DMS53 treated with DMSO at 0.1 percent for 48 hours (cell line): Measurements from ENCODE around the gene CYP27B1.
A peak's percentile ranks its signal among the peaks of the same experiment; 100 is the strongest.

Experiments used
- DNase-seq: peaks from one replicate; lab custom pipeline; 2025; ENCODE audit not compliant: unreplicated experiment; lab: John Stamatoyannopoulos, UW

The CYP27B1 gene

DNA sequence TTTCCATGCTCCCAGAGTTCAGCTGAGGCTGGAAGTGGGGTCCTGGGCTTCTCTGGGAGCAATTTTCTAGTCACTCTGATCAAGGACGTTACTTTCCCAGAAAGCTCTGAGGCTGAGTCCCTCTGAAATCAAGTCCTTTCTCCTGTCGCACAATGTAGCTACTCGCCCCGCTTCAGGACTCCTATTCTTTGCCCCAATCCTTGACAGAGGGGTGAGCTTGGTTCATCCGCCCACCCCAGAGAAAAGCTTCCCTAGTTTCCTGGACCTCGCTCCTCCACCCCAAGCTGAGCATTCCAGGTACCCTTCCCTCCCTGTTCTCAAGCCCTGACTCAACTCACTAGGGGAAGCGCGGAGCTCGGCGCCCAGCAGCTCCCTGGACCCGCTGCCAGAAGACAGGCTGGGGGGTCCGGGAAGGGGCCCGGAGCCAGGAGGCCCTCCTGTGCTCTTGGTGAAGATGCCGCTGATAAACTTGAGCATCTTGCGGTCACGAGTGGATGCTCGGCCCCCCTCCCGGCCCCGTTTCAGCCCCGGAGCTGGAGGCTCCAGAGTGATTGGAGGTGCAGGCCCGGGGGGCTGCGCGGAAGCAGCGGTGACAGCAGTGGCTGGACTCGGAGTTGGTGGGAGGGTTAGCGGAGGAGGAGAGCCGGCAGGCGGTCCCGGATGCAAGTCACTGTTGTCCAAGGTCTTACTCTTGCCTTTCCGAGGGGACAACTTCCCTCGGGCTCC, 30.0 kb downstream of the CYP27B1 start:
- DNase-seq = peak; percentile 48

DNA sequence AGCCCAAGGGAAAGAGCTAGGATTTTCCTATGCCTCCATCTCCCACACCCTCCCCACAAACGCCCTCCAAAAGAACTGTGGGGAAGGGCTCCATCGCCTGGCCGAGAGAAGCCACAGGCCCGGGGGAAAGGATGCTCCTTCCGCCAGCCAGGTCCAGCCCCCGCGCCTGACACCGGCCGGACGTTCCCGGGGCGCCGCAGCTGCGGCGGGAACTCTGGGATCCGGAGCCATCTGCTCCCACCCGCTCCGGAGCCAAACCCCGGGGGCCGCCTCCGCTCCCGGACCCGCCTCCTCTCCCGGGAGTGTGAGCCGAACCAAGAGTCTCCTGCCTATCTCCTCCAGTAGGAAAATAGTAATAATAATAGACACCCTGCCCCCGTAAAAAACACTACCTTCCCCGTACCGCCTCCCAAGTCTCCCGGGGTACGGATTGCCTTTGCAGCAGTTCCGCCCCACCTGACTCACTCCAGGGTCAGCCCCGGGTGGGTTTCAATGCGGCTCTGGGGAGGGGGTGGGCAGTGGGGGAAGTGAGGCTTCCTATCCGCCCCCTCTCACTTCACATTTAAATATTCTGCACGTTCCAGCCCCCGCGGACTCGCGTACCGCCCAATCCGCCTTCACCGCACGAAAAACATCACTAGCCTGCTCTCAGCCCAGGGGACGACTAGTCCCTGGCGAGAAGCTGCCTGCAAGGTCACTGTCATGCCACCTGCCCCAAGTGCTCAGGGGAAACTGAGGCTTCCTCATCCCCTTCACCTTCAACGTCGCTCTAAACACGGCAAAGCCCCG, 30.7 kb downstream of the CYP27B1 start:
- peak; percentile 61 for DNase-seq

DNA sequence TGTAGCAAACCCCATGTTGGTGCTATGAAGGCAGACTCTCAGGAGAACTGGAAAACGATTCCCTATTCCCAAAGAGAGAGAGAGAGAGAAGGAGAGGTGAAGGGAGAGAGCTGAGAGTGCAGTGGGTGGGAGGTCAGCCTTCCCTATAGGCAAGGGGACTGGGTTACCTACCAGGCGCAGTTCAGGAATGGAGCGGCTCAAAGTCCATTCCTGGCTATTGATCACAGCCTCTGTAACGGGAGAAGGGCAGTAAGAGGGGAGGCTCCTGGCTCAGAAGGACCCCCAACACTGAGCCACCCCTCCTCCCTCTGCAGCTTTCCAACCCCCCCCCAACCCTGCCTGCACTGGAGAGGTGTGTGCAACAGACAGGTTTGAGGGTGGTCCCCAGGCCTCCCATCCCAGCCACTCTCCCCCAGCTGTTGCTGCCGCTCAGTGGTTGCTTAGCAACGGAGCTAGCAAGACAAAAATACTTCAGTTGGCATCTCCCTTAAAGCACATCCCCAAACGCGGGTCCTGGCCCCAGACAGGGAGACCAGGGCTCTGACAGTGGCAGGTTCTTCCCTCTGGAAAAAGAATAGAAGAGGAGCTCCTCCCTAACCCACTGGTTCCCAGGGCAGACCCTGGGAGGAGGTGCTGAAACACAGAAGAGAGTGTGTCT, 31.6 kb downstream of the CYP27B1 start:
- peak; percentile 31 for DNase-seq

DNA sequence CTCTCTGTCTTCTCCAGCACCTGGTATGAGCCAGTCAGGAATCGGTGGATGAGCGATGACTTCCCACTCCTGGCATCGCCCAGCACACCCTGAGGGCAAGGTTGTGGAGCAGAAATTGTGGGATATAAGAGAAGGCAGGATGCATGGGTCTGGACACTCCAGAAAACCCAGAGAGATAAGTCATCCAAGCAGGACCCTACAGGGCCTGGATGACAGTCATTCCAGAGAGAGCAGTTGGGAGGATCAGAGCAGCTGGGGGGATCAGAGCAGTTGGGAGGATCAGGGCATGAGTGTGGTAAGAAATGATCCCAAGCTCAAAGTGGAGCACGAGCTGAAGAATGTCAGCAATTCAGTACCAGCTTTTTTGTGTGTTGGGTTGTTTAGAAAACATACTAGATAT, 32.3 kb downstream of the CYP27B1 start:
- no peak for DNase-seq

DNA sequence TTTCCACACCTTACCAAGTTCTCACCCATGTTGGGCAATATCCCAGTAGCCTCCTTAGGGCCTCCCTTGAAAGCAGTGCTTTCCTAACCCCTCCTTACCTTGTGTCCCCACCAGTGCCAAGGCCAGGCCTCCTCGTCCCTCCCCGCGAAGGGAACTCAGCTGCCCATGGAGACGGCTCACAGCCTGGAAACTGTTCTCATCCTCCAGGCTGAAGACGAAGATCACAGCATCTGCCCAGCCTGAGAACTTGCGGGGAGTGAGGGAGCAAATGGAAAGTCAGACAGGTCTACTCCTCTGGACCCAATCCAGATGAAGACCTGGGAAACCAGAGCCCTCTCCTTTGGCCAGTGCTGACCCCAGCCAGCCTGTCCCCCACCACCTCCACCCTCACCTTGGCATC, 33.0 kb downstream of the CYP27B1 start:
- no peak for DNase-seq

DNA sequence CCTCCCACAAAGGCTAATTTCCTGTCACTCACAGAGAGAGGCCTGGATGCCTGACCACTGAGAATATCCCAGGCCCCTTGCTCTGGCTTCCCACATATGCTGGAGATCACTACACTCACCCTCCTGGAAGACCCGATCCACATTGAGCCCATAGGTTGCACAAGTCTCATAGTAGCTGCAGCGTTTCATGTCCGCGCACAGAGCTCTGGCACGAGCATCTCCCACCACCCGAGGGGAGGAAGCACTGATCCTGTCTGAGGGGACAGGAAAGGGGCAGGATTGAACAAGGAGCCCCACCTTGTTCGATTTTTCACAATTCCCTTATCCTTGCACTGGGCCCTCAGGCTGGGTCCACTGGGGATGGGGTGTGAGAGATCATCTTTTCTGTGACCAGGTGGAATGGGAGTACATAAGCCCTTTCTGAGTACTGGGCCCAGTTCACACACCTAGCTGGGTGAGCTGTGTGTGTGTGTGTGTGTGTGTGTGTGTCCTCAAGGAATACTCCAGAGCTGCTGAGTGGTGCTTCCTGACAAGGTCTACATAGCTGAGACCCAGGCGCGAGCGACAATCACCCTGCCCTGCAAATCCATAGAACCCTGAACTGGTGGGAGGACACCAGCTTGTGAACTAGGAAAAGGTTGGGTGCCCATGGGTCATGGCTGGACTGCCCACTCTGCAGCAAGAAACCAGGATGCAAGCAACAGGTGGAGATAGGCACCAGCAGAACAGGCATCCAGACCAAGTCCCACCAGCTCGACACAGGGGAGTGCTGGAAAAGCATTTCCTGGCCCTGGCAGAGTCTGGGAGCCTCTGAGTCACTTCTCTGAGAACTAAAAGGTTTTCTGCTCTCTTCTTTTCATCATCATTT, 33.9 kb downstream of the CYP27B1 start:
- no peak for DNase-seq

DNA sequence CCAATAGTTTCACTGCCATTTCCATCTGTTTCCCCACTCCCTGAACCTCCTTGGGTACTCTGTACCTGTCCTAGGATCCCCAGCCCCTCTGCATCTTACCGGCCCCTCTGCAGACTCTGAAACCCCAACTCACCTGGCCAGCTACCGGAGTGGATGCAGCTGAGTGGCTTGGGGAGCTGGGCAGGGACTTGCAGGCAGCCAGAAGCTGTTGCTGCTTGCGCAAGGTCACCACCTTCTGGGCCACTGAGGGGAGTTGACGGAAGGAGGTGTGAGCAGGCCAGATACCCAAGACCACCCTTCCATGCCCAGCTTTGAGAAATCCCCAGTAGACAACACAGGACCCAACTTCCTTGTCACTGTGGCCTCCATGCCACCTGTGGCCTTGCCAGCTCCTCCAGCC, 34.6 kb downstream of the CYP27B1 start:
- no peak for DNase-seq

DNA sequence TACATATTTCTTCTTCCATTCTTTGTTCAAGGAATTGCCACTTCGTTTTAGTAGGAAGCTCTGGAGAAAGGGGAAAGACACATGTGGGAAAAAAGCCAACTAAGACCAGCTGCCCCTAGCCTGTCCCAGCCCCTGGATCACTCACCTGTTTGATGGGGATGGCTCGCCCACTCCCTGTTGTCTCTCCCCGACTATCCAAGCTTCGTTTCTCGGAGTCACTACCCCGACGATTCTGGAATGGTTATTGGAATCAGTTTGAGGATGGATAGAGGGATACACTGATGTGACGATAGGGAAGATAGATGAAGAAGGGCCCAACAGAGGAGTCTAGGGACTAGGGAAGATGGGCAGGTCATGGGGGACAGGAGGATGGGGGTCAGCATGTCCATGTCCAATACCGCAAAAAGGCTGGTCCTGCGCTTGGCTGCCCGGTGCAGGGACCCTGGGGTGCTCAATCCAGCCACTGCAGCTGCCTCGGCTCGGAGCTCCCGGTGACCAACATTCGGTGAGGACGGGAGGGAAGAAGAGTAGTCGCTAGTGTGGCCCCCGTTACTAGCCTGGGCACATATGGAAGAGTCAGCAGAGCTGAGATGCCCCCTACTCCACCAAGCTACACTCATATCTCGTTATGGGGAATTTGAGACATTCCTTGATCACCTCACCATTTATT, 35.3 kb downstream of the CYP27B1 start:
- no peak for DNase-seq

DNA sequence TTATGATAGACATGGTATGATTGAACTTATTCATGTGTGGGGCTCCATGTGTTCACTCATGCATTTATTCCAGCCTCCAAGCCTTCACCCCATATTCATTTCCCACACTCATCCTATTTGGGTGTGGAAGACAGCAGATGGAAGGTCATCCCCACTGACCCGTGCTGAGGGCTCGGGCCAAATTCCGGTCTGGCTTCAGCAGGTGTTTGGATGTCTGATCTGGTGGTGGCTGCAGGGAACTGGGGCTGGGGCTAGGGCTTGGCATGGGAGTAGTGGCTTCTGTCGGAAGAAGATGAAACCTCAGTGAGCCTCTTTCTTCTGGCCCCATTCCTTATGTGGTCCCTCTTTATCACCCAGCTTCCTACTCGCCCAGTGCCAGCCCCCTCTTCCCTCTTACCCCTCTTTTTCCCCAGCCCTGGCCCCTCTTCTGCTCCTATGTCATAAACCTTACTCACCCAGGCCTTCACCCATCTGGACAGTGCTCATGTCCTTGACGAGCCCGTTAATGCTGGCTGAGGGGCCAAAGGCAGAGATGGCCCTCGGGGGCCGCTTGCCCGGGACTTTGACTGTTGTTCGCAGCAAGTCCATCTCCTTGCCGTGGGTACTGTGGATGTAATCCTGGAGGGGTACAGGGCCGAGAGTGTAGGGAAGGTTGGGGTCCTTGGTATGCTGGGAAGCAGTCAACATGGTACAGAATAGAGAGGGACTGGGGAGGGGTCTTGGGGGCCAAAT, 36.4 kb downstream of the CYP27B1 start:
- no peak for DNase-seq

DNA sequence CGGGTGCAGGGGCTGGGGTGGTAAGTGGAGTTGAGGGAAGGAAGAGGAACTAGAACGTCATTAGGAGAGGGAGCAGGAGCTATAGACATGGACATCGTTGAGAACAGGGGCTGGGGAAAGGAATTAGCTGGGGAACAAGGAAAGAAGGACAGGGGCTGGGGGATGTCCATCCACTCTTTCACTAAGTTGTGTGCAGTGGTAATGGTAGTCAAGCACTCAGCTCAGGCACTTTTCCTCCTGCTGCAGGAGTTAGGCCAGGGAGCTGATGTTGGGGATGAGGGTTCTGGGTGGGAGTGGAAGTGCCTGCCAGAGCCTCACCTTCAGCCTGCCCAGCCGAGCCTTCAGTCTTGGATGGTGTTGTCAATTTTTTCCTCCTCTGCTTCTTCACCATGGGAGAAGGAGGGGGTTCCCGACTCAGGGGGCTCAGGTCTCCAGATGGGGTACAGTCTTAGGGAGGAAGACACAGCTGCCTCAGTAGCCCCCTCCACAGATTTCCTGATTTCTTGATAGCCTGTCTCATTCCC, 37.5 kb downstream of the CYP27B1 start:
- no peak for DNase-seq

DNA sequence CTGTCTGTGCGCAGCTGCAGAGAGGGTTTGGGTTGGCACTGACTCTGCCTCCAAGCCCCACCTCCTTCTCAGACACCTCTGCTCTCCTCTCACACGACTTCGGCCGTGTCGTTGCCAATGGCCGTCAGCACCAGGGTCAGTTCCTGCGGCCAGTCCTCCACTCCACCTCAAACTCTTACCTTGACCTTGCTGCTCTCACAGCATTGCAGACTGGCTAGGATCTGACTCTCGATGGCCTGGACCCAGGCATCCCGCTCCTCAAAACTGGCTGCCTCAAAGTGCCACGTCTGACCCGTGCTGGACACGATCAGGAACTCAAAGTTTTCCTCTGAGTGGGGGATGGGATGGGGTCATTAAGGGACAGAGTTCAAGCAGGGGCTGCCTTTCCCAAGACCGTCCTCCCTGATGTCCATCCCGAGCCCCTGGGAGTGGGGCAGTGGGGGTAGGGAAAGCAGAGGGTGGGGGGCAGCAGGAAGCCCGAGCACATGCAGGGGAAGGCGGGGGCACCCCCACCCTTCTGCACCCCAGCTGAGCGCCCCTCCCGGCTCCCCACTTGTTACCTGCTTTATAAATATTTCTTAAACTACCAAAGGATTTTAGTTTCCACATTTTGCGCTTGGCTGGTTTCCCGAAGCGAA, 39.0 kb downstream of the CYP27B1 start:
- DNase-seq = no peak

DNA sequence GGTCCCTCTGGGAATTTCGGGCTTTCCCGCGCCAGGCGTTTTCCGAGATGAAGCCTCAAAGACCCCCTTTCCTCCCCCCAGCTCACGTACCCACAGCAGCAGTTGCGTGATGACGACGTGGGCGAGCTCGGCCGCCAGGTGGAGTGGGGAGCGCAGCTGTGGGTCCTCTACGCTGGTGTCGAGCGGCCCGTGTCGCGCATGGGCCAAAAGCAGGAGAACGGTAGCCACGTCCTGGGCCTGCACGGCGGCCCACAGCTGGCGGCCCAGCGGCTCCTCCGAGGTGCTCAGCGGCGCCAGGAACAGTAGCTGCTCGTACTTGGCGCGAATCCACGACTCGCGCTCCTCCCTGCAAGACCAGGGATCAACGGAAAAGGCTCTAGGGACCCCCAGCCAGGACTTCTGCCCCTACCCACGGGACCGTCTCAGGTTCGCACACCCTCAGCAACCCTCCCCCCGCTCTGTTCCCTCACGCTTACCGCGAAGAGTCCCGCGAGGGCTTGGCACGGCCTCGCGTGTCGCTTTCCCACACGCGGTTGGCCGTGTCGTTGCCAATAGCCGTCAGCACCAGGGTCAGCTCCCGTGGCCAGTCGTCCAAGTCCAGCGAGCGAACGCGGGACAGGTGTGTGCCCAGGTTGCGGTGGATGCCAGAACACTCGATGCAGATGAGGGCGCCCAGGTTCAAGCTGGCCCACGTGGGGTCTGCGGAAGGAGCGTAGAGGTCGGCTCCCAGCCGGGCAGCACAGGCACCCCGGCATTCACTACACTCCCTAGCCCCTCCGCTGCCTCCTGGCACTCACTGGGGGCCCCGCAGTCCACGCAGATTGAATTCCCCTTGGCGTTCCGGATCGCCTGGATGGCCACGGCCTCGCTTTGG, 39.8 kb downstream of the CYP27B1 start:
- peak; percentile 67 for DNase-seq

DNA sequence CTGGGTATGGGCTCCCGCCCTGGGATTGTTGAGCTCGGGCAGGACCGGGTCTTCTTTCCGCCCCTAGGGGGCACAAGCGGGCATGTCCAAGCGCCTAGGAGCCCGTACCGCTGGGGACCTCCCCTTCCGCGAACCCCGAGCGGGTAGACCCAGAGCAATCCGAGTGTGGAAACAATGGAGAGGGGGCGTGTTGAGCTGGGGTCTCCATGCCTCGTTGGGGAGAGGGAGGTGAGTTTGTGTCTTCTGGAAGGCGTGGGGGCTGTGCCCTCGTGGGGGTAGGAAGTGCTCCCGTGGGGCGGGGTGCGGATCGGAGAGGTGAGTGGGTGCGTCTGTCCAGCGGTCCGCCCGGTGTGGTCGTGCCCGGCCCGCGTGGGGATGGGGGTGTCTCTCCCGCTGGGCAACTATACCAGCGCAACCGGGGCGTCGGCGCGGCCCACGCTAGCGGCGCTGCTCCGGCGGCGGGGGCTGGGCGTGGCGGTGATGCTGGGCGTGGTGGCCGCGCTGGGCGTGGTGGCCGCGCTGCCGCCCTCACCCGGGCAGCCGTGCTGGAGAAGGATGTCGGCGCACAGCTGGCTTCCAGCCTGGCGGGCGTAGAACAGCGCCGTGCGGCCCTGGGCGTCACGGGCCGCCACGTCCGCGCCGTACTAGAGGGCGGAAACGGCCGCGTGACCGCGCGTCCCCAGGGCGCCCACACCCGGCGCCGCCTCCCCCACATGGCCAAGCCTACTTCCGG, 40.6 kb downstream of the CYP27B1 start:
- DNase-seq = peak; percentile 92

DNA sequence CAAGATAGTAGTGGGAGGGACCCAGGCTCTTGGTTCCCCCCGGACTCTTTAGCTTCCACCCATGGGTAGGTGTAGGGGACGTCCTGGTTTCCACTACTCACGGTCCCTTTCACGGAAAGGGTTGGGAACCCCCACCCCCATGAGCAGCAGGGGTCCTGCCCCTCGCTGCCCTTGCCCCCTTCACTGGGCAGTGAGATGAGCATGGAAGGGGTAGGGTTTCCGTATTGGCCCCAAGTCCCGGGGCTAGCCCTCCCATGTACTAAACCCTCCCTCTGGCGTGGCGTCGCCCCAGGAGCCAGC, 41.1 kb downstream of the CYP27B1 start:
- no peak for DNase-seq

DNA sequence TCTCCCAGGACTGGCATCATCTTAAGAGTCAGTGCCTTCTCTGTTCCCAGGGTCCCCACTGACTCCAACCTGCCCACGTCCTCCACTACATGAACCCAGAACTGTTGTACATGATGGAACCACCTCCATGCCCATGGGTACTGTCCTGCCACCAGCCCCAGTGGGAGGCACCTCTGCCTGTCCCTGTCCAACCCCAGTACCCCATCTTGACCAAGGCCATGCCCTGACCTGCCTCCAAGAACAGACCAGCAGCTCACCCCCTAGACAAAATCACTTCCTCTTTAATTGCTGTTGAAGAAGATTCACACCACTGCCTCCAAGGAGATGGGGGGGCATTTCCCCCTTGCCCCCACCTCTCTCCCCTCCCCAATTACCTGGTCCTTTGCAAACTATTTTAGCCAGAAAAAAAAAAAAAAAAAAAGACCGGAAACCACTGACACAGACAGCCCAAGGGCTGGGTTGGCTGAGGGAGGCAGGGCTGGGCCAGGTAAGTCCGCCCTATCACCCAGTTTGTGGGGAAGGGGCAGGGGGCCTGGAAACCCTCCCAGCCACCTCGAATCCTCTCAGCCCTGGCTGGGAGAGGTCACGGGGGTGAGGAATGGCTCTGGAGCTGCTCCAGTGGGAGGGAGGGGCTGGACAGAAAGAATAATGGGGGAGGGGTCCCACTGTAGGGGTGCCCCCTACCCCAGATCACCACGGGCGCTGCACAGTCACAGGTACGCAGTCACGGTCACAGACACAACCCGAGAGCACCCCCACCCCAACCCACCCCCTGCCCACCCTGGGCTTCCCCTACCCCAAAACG, 41.7 kb downstream of the CYP27B1 start:
- DNase-seq = no peak

DNA sequence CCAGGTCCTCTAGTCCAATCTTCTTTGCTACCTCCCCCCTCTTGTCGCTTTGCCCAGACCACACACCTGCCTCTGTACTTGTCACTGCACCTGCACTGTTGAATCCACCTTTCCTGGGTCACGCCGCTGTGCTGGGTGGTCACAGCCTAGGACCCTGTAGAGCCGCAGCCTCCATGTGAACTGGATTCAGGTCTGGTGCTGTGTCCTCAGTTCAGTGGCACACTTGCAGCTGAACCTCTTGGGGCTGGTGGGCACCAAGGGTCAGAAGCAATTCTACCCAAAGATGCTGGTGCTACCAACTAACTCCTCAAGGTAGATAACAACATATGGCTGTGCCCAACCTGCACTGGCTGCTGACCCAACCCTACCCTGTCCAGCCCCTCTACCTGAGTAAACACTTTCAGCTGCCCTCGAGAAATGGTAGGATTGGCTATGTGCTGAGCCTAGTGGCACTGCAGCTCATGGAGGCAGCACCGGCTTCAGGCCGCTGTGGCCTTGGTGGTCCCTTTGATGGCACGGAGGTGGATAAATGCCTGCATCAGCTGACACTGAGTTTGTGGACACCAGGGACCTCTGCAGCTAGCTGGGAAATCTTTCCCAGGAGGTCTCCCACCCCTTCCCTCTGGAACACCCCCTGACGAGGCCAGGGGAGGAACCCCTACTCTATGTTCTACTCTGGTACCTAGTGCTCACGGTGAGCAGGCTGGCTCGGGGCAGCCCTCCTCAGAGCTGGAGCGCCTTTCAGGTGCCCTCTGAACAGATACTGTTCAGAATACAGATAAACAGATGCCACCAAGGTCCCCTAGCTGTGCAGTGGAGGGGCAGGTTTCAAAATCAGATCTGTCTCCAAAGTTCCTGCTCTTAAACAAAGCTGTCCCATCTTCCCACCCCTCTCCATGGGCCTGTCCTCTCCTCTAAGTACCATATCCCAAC, 42.6 kb downstream of the CYP27B1 start:
- DNase-seq = no peak
